Measurements from ENCODE around the gene H1-8. TPM values are rescaled to one million over a fixed set of nuclear protein-coding genes. Genes with fewer than 3 reads are reported as not detected.
A peak's percentile ranks its signal among the peaks of the same experiment; 100 is the strongest.

H1-8 gene
- polyA plus RNA-seq, 2 donors, result not detected

DNA sequence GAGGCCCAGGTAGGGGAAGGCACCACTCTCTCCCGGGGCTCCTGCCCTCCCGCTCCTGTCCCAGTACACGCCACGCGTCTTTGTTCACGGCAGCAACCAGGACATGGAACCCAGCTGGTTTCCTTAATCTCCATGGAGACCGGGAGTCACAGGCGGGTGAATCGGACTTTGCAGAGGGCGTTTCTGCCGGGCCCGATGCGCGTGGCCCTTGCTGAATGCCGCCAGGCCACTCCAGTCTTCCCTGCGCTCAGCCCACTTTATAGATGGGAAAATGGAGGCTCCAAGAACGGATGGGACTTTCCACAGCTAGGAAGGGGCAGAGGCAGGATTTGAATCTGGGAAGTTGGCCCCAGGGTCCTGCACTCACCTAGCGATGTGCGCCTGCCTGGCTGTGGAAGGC, 56.1 kb downstream of the H1-8 start:
- peak overlapping the region; percentile 17 to 64 for H3K27ac ChIP-seq (ENCODE audit: low read depth in 2 of 2, low read length in 1 of 2)
- H3K27me3 ChIP-seq (ENCODE audit: control insufficient read depth in 1 of 2, insufficient read depth in 2 of 2, low read length in 2 of 2), result no peaks in the 10 kb centered on the region
- H3K4me1 ChIP-seq (ENCODE audit: control insufficient read depth in 2 of 2, insufficient read depth in 2 of 2, low read length in 1 of 2), result peaks cover 16 to 17% of the 10 kb centered on the region in 2 donors
- H3K36me3 ChIP-seq (ENCODE audit: control insufficient read depth in 2 of 2, insufficient read depth in 2 of 2, low read length in 1 of 2), result no peaks in the 10 kb centered on the region
- no peaks in the 10 kb centered on the region for H3K9me3 ChIP-seq (ENCODE audit: control insufficient read depth in 2 of 2, insufficient read depth in 1 of 2, low read depth in 1 of 2, low read length in 1 of 2)
- H3K4me3 ChIP-seq (ENCODE audit: low read depth in 1 of 2, low read length in 2 of 2), result no peak overlapping the region
- WGBS, 2 donors, result 78 to 82% methylated on average over 19 of the region's 19 CpGs

DNA sequence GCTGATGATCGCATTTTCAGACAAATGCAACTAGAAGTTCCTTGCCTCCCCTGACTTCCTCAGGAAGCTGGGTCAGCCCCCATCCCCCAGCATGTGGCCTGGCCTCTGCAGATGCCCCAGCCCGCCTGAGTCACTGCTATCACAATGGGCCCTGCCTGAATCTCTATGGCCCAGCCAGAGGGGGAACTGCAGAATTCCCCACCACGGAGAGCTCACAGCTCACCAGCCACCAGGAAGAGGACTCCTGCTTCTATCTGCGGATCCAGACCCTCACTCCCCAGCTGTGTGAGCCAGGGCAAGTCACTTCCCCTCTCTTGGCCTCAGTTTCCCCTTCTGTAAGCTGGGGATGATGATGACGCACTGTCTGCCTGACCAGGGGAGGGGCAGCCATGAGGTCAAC, 56.6 kb downstream of the H1-8 start:
- no peaks in the 10 kb centered on the region for H3K27me3 ChIP-seq (ENCODE audit: control insufficient read depth in 1 of 2, insufficient read depth in 2 of 2, low read length in 2 of 2)
- H3K4me1 ChIP-seq (ENCODE audit: control insufficient read depth in 2 of 2, insufficient read depth in 2 of 2, low read length in 1 of 2), result peaks cover 16 to 19% of the 10 kb centered on the region in 2 donors
- WGBS, 2 donors, result 63 to 66% methylated on average over 5 of the region's 5 CpGs
- no peaks in the 10 kb centered on the region for H3K9me3 ChIP-seq (ENCODE audit: control insufficient read depth in 2 of 2, insufficient read depth in 1 of 2, low read depth in 1 of 2, low read length in 1 of 2)
- no peaks in the 10 kb centered on the region for H3K36me3 ChIP-seq (ENCODE audit: control insufficient read depth in 2 of 2, insufficient read depth in 2 of 2, low read length in 1 of 2)
- H3K4me3 ChIP-seq (ENCODE audit: low read depth in 1 of 2, low read length in 2 of 2), result no peak overlapping the region
- H3K27ac ChIP-seq (ENCODE audit: low read depth in 2 of 2, low read length in 1 of 2), result peak overlapping the region; percentile 58 to 64

DNA sequence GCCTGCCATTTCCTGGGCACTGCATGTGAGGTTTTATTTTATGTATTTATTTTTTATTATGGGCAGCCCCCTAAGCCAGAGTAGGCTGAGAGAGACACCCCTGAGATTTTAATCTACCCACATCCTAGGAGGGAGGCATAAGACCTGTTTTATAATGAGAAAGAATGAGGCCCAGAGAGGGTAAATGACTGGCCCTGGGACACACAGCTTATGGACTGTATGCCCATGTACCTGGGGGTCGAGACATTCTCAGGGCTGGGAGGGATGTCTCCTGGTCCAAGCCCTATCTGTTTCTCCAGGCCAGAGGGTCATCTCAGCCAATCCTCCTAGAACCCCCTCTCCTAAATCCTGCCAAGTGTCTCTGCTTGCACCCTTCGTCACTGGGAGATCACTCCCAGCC, 57.4 kb downstream of the H1-8 start:
- whole genome bisulfite sequencing, 2 donors, result 81 to 94% methylated on average over 2 of the region's 2 CpGs
- Histone ChIP-seq H3K27ac (ENCODE audit: low read depth in 2 of 2, low read length in 1 of 2) (peak overlapping the region; percentile 58 to 64), H3K4me1 (ENCODE audit: control insufficient read depth in 2 of 2, insufficient read depth in 2 of 2, low read length in 1 of 2) (peaks cover 17 to 19% of the 10 kb centered on the region in 2 donors), H3K4me3 (ENCODE audit: low read depth in 1 of 2, low read length in 2 of 2) (no peak overlapping the region), H3K27me3 (ENCODE audit: control insufficient read depth in 1 of 2, insufficient read depth in 2 of 2, low read length in 2 of 2) (no peaks in the 10 kb centered on the region), H3K9me3 (ENCODE audit: control insufficient read depth in 2 of 2, insufficient read depth in 1 of 2, low read depth in 1 of 2, low read length in 1 of 2) (no peaks in the 10 kb centered on the region), H3K36me3 (ENCODE audit: control insufficient read depth in 2 of 2, insufficient read depth in 2 of 2, low read length in 1 of 2) (no peaks in the 10 kb centered on the region)

Other genes with a start within 250 kb of the H1-8 start
- under 1 TPM; 0.02 to 0.08 TPM for gene EFCAB12, start 114.5 kb upstream of the H1-8 start, polyA plus RNA-seq
- 10 to 100 TPM in 1 of 2 donors, 1 to 10 TPM in 1; 6.2 to 13.4 TPM for gene MBD4, start 103.2 kb upstream of the H1-8 start, polyA plus RNA-seq
- 1 to 10 TPM; 5.5 to 6.2 TPM for gene IFT122, start 103.0 kb upstream of the H1-8 start, polyA plus RNA-seq
- gene RHO, start 14.5 kb upstream of the H1-8 start, polyA plus RNA-seq, result not detected
- gene PLXND1, start 63.5 kb downstream of the H1-8 start, polyA plus RNA-seq, result 10 to 100 TPM; 15.8 to 18.7 TPM